Right cardiac atrium (tissue), 5 donors: ENCODE measurements around the gene TDP2. TPM values are rescaled to one million over a fixed set of nuclear protein-coding genes. Genes with fewer than 3 reads are reported as not detected.
"Not testable (repeated sequence)": the region's sequence is repeated elsewhere in the genome, so short reads cannot be mapped to it uniquely, and the experiment has no call there.

ENCODE experiments used
- ATAC-seq, 2 donors: fragments of 200-7000 bp; cut with Tn5 transposase; one replicate each; pipeline versions ENCODE4 v1.8.0 to v1.9.1; 2020; ENCODE audit warnings: moderate library complexity in 2 of 2, mild to moderate bottlenecking in 1 of 2
- DNase-seq, 3 donors: peaks; one replicate each; pipeline ENCODE4 v3.0.0-alpha.2; 2020
- H3K27ac ChIP-seq: one replicate; pipeline ENCODE4 v1.5.1; 2013; ENCODE audit warnings: mild to moderate bottlenecking, low read length, control low read depth, moderate library complexity
- H3K27me3 ChIP-seq: one replicate; pipeline ENCODE4 v1.6.1; 2013; ENCODE audit not compliant: control insufficient read depth, insufficient read depth
- H3K4me1 ChIP-seq: one replicate; pipeline ENCODE4 v1.6.1; 2013; ENCODE audit warnings: low read length; ENCODE audit not compliant: control insufficient read depth, insufficient read depth
- H3K4me3 ChIP-seq: one replicate; pipeline ENCODE4 v1.5.1; 2013; ENCODE audit warnings: low read length, control low read depth
- H3K9me3 ChIP-seq: one replicate; pipeline ENCODE4 v1.6.1; 2013; ENCODE audit warnings: low read length; ENCODE audit not compliant: control insufficient read depth
- WGBS: extraction: QIAGEN DNeasy Blood & Tissue Kit; methylation state at CpG from one replicate; pipeline ENCODE4 v1.1.7; 2013; 5-methylcytosine and 5-hydroxymethylcytosine counted together
- intact Hi-C, 4 donors: fragments of 100-400 bp; cut with DNase I; formaldehyde crosslinking; loops; one replicate each; pipeline versions ENCODE4 v1.11.0 to v1.14.0; 2022 to 2023
- long read RNA-seq, 4 donors: library from polyadenylated mRNA; unstranded; transcript quantifications; one replicate each; pipeline ENCODE4 v2.0.0, GENCODE V29; 2020 to 2021
- polyA plus RNA-seq: library from polyadenylated mRNA; stranded (reverse); fragments of 200-250 nt; gene quantifications from one replicate; pipeline ENCODE4 v1.2.3, GENCODE V29; 2013
- total RNA-seq, 4 donors: library from RNA; stranded (reverse); fragmentation: NEBNext Ultra II Directional; extraction: Animal tissue kit (Norgen Biotek cat#: 25700); gene quantifications; one replicate each; pipeline ENCODE4 v1.2.1, GENCODE V29; 2021
- donor health status: healthy with polysubstance abuse.
- donor health status: DM: no; HTN: yes; CAD: no.
- donor health status: DM: no; HTN: no; CAD: no.
- donor health status: DM: no; HTN: yes; CAD: no; lungs with severe emphysema.
- donor health status: DM: yes; HTN: yes; CAD: no.

Gene TDP2, protein sequence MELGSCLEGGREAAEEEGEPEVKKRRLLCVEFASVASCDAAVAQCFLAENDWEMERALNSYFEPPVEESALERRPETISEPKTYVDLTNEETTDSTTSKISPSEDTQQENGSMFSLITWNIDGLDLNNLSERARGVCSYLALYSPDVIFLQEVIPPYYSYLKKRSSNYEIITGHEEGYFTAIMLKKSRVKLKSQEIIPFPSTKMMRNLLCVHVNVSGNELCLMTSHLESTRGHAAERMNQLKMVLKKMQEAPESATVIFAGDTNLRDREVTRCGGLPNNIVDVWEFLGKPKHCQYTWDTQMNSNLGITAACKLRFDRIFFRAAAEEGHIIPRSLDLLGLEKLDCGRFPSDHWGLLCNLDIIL
- 10 to 100 TPM; 42.4 to 45.4 (median 44.2) TPM for total RNA-seq
- 30.2 TPM for polyA plus RNA-seq
- long read RNA-seq, donor 1, transcript TDP2-202 (7 exons, 2,071 nt) = major isoform, 47 of 62 reads
- long read RNA-seq, donor 1, partial matches to known transcripts = 11 of 62 reads
- long read RNA-seq, donor 1, other reads (novel, unspliced or antisense) = 4 of 62 reads
- long read RNA-seq, donor 2, transcript TDP2-202 (7 exons, 2,071 nt) = major isoform, 17 of 22 reads
- long read RNA-seq, donor 2, partial matches to known transcripts = 2 of 22 reads
- long read RNA-seq, donor 2, other reads (novel, unspliced or antisense) = 1 of 22 reads
- long read RNA-seq, donor 3, transcript TDP2-202 (7 exons, 2,071 nt) = major isoform, 53 of 62 reads
- long read RNA-seq, donor 3, partial matches to known transcripts = 4 of 62 reads
- long read RNA-seq, donor 3, other reads (novel, unspliced or antisense) = 5 of 62 reads
- long read RNA-seq, donor 4, transcript TDP2-202 (7 exons, 2,071 nt) = major isoform, 30 of 33 reads
- long read RNA-seq, donor 4, partial matches to known transcripts = 2 of 33 reads
- long read RNA-seq, donor 4, other reads (novel, unspliced or antisense) = 1 of 33 reads

- intact Hi-C loops = loop anchor here in 1 of 4 donors (10.0 kb wide), 1 partner anchor 82 kb away; no protein-coding TSS in a partner anchor
- Histone ChIP-seq H3K4me1 (peaks cover 6% of the 10 kb centered on the region), H3K27me3 (no peaks in the 10 kb centered on the region), H3K9me3 (no peaks in the 10 kb centered on the region), H3K4me3 (peak within 1 kb of the TSS; percentile 79), H3K27ac (peak within 1 kb of the TSS; percentile 95)
- DNase-seq (peak; percentile 97 to 99 (median 99)), ATAC-seq (peak; percentile 100)
- WGBS = under 1% methylated on average over 62 of the region's 62 CpGs
Measured at GRCh38 chr6:24666641-24667377, at the start of gene TDP2, which contains the start of gene ACOT13. TSS of gene TDP2 (minus strand) at chr6:24666899. CDS start at chr6:24666862, 37 bp downstream. TSS of gene ACOT13 (plus strand) at chr6:24667077. CDS start at chr6:24667264, 187 bp downstream.

- no peak for ATAC-seq
- H3K27ac ChIP-seq = no peak overlapping the region
- H3K4me3 ChIP-seq = no peak overlapping the region
- H3K27me3 ChIP-seq = no peaks in the 10 kb centered on the region
- H3K9me3 ChIP-seq = no peaks in the 10 kb centered on the region
- no peak for DNase-seq
- intact Hi-C loops = no loop called here
- H3K4me1 ChIP-seq = peaks cover 3% of the 10 kb centered on the region
- WGBS = 91% methylated on average over 10 of the region's 10 CpGs
Measured at GRCh38 chr6:24710519-24711303, 44.0 kb upstream of the TDP2 start.

DNA sequence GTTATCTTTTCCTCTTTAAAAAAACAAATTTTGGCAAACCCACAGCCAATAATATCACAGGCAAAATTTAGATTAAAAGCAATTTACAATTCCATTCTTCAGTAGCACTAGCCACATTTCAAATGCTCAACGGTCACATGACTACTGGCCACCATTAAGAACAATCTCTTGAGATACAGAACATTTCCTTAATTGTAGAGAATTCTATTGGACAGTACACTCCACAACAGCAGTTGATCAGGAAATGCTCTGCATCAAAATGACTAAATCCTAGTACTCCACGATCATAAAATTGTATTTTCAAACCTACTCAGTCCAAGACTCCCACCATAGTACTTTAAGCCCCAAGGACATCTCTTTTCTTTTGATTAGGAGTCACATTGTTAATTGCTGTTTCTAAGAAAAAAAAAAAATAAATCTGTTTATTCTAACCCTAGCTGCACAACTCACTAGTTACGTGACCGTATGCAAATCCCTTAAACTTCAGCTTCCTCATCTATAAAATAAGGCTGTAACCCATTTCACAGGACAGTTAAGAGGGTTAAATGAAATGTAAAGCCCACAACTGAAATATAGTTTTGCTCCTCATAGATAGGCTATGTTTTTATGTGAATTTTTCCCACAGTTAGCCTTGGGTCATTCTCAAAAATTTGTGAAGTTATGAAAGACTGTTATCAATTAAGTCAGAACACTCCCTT is 42.5 kb upstream of the TDP2 start:
- WGBS = 83% methylated on average over 4 of the region's 4 CpGs
- H3K4me1 ChIP-seq = no peaks in the 10 kb centered on the region
- H3K27ac ChIP-seq = no peak overlapping the region
- no peak overlapping the region for H3K4me3 ChIP-seq
- H3K27me3 ChIP-seq = no peaks in the 10 kb centered on the region
- ATAC-seq (no peak), DNase-seq (no peak)
- H3K9me3 ChIP-seq = no peaks in the 10 kb centered on the region
- intact Hi-C loops = no loop called here

DNA sequence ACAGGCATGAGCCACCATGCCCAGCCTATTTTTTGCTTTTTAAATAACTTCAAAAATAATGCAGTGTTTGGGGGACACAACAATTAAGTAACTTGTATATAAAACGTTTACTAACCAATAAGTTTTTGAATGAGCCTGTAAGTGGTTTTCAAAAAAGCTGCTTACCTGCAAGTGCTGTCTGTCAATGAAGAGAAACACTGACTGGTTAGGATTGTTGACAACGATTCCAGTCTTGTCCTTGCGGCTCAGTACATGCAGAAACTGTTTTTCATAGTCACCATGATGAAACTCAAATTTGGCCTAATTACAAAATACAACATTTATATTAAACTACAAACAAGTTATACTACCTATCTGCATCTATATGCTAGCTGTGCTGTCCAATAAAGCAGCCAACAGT is 41.9 kb upstream of the TDP2 start:
- Histone ChIP-seq H3K9me3 (no peaks in the 10 kb centered on the region), H3K4me1 (no peaks in the 10 kb centered on the region), H3K27ac (no peak overlapping the region), H3K27me3 (no peaks in the 10 kb centered on the region), H3K4me3 (no peak overlapping the region)
- intact Hi-C loops = no loop called here
- ATAC-seq (no peak), DNase-seq (no peak)
- WGBS = 80% methylated on average over 3 of the region's 3 CpGs

DNA sequence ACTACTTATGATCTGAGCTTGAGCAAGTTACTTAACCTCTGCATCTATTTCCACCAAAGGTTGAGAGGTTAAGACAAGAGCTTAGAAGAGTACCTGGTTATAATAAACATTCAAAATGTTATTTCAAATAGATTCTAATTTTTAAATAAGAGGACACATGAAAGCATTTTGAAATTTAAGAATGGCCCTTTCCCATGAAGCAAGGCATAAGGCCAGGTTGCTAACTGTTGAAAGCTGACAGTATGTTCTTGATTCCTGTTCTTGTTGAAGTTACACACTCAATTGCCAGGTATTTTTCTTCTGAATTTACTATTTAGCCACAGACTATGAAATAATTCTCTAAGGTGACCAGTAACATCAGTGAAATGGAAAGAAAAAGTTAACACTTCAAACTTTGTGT is 37.8 kb upstream of the TDP2 start:
- H3K27me3 ChIP-seq = no peaks in the 10 kb centered on the region
- H3K4me3 ChIP-seq = no peak overlapping the region
- no peaks in the 10 kb centered on the region for H3K9me3 ChIP-seq
- intact Hi-C loops = no loop called here
- ATAC-seq (no peak), DNase-seq (no peak)
- no peaks in the 10 kb centered on the region for H3K4me1 ChIP-seq
- no peak overlapping the region for H3K27ac ChIP-seq

- no peaks in the 10 kb centered on the region for H3K4me1 ChIP-seq
- H3K27me3 ChIP-seq = no peaks in the 10 kb centered on the region
- WGBS = 70% methylated on average over 4 of the region's 4 CpGs
- no peak for DNase-seq
- intact Hi-C loops = no loop called here
- no peaks in the 10 kb centered on the region for H3K9me3 ChIP-seq
- no peak overlapping the region for H3K27ac ChIP-seq
- H3K4me3 ChIP-seq = no peak overlapping the region
- ATAC-seq = no peak
Measured at GRCh38 chr6:24702720-24703282, 36.1 kb upstream of the TDP2 start.

DNA sequence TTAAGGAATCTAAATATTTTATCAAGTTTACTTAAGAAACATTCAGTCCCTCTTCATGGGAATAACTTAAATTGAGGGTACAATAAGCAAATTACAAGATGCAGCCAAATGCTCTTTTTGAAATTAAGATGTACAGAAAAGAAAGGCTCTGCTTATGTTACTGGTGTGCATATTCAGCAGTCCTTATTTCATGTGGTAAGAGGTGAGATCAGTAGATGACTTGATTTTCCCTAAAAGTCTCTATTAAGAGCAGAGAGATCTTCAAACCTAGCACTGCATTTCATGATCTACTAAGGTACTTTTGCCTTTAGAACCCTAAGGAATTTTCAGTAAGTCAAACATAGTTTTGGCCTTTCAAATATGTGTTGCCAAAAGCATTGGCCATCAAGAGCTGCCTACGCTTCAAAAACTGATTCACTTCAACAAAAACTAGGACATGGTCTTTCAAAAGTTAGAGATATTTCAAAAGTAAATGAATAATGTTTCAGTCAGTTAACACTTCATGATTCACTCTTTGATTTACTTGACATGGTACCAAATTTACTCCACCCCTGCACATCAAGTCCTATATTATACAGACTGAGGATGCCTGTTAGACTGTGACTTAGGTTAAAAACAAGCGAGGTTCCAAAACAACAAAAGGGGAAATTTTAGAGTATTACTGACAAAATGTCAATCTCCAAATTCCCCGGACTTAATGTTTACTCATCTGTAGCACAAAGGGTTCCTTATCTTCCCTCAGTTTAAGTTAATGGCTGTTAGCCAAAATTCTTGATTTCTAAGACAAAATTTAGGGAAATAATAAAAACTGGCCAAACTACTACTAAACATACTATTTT is 33.0 kb upstream of the TDP2 start:
- ATAC-seq (peak in 1 of 2 donors; percentile 53), DNase-seq (no peak)
- no peaks in the 10 kb centered on the region for H3K27me3 ChIP-seq
- H3K4me1 ChIP-seq = no peaks in the 10 kb centered on the region
- H3K27ac ChIP-seq = no peak overlapping the region
- intact Hi-C loops = loop anchor here in 1 of 4 donors (10.0 kb wide), 1 partner anchor 275 kb away; no protein-coding TSS in a partner anchor
- no peak overlapping the region for H3K4me3 ChIP-seq
- 53% methylated on average over 3 of the region's 3 CpGs for WGBS
- no peaks in the 10 kb centered on the region for H3K9me3 ChIP-seq

GRCh38 chr6:24696097-24696496 is 29.4 kb upstream of the TDP2 start:
- H3K27ac ChIP-seq = no peak overlapping the region
- intact Hi-C loops = loop anchor here in 1 of 4 donors (10.0 kb wide), 1 partner anchor 271 kb away; no protein-coding TSS in a partner anchor
- ATAC-seq = no peak
- no peaks in the 10 kb centered on the region for H3K4me1 ChIP-seq
- H3K4me3 ChIP-seq = no peak overlapping the region
- 92% methylated on average over 2 of the region's 2 CpGs for WGBS
- DNase-seq = no peak
- no peaks in the 10 kb centered on the region for H3K9me3 ChIP-seq
- H3K27me3 ChIP-seq = no peaks in the 10 kb centered on the region

DNA sequence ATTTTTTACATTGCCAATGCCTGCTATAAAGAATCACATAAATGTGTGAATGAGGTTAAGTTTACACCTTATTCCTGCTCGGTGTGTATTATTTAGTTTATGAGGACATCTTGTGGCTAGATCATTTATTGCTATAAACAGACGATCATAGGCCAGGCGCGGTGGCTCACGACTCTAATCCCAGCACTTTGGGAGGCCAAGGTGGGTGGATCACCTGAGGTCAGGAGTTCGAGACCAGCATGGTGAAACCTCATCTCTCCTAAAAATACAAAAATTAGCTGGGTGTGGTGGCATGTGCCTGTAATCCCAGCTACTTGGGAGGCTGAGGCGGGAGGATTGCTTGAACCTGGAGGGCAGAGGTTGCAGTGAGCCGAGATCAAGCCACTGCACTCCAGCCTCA is 28.9 kb upstream of the TDP2 start:
- WGBS = 28% methylated on average over 8 of the region's 8 CpGs
- ATAC-seq = peak; percentile 73 to 75
- H3K4me1 ChIP-seq, H3K27ac ChIP-seq, H3K27me3 ChIP-seq, H3K9me3 ChIP-seq, H3K4me3 ChIP-seq: not testable (repeated sequence)
- DNase-seq = peak in 1 of 3 donors; percentile 65
- intact Hi-C loops = loop anchor here in 2 of 4 donors (2.0 to 10.0 kb wide), 2 partner anchors 113 to 271 kb away; no protein-coding TSS in a partner anchor
